GM18867 (cell line): ENCODE results near the gene CFLAR.
"Not testable (repeated sequence)": the region's sequence is repeated elsewhere in the genome, so short reads cannot be mapped to it uniquely, and the experiment has no call there.

Experiments used
- ATAC-seq: cut with Tn5 transposase; IDR thresholded peaks from one replicate; pipeline ENCODE4 v1.9.1; 2021; ENCODE audit warnings: mild to moderate bottlenecking, moderate library complexity; ENCODE audit not compliant: unreplicated experiment

The CFLAR gene

DNA sequence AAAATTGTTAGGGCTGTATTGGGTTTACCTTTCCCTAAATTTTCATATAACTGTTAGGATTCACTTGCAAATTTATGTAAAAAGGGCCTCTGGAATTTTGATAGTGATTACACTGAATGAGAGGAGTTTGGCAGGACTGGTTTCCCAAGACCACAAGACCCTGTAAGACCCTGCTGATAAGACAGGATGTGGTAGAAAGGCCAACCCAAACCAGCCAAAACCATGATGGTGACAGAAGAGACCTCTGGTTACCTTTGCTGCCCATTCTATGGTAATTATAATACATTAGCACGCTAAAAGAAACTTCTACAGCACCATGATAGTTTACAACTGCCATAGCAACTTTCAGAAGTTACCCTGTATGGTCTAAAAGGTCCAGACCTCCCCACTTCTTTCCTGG is 58.7 kb downstream of the CFLAR start:
- ATAC-seq = no peak

DNA sequence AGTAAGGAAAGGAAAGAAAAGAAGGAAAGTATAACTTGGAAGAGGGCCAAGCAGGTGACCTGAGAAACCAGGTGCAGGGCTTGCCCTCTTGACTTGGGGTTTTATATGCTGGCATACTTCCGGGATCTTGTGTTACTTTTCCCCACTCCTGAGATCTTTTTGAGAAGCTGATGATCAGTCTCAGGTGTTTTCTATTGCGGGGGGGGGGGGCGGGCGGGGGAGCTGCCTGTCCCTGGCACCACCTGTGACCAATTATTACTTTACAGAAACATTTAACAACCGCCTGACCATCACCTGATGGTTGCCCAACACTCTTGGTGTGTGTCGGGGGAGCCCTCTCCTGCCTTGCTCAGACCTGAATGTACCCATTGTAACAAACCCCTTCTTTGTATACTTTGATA is 60.1 kb downstream of the CFLAR start:
- ATAC-seq = no peak

DNA sequence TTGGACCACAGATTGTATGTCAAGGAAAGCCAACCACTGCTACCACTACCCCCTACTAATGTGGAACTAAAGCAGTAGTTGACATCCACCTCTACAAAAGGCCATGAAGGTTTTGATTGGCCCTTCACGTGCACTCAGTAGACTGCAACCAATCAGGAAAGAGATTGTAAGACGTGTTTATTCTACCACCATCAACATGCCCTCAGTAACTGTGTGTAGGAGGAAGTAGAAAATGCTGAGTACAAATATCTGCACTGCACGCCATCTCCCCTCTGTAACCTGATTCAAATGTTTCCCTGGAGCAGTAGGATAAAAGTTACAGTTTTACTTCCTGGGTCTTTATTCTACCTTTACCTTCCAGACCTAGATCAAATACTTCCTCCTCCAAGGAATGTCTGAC is 64.0 kb downstream of the CFLAR start:
- no peak for ATAC-seq

DNA sequence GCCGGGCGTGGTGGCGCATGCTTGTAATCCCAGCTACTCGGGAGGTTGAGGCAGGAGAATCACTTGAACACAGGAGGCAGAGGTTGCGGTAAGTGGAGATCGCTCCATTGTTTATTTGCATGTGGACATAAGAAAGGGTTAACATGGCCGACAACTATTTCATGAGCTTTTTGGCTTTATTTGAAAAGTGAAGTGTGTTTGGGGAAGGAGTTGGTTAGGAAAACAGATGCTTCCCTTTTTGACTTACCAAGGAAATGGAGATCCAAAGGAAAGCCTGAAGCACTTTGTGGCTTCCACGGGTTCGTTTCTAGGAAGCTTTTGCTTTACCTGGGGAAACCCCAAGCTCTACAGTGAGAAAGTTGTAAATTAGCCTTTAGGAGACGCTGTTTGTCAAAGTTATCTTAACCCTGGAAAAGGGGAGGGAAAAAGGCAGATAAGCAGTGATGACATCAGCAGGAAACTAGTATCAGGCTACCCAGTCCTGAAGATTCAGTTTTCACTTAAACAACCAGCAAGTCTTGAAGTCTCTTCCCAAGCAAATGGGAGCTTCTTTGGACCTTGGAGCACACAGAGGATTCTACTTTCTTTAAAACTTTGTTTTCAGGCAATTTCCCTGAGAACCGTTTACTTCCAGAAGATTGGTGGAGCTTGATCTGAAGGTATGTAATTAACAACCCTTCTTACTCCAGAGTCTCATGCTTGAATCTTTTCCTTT is 66.8 kb downstream of the CFLAR start, which contains the start of gene CASP10:
Gene CASP10 (plus strand): TSS at position 492 of the 715 bp plus-strand sequence. CDS start 2,637 bp downstream, outside the sequence.
- ATAC-seq = peak; percentile 77

DNA sequence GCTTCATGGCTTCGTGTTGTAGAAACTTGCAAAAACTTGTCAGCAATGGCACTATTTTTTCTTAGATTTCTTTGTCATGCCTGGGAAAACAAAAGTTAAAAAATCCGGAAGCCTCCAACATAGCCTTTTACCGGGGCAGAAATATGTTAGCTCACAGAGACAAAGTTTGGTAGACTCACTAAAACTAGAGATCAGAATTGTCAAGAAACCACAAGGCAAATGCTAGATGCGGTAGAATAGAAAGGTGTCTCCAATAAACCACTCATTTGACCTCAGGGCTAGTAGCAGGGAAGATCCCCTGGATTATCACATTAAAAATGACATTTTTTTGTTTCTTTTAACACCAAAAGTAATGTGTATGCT is 67.4 kb downstream of the CFLAR start:
- ATAC-seq = no peak

- not testable (repeated sequence) for ATAC-seq
Measured at GRCh38 chr2:201183835-201184234, 67.9 kb downstream of the CFLAR start.

DNA sequence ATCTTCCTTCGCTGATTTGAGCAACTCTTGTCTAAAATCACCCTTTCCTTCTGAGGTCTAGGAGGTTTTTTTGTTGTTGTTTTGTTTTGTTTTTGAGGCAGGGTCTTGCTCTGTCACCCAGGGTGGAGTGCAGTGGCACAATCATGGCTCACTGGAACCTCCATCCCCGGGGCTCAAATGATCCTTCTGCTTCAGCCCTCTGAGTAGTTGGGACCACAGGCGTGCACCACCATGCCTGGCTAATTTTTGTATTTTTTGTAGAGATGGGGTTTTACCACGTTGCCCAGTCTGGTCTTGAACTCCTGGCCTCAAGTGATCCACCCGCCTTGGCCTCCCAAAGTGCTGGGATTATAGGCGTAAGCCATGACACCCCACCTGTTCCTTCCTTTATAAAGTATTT is 68.3 kb downstream of the CFLAR start:
- ATAC-seq = not testable (repeated sequence)

DNA sequence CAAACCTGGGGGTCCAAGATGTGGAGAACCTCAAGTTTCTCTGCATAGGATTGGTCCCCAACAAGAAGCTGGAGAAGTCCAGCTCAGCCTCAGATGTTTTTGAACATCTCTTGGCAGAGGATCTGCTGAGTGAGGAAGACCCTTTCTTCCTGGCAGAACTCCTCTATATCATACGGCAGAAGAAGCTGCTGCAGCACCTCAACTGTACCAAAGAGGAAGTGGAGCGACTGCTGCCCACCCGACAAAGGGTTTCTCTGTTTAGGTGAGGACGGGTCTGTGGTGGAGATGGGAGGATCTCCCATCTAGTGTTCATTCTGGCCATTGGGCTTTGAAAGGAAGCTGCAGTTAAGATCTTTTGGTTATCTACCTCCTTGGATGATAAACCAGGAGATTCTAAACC is 69.9 kb downstream of the CFLAR start:
- no peak for ATAC-seq

GRCh38 chr2:201186982-201187381 is 71.0 kb downstream of the CFLAR start:
- no peak for ATAC-seq

GRCh38 chr2:201188449-201188848 is 72.5 kb downstream of the CFLAR start:
- ATAC-seq = no peak

GRCh38 chr2:201191132-201191875 is 75.3 kb downstream of the CFLAR start:
- no peak for ATAC-seq

GRCh38 chr2:201194097-201194496 is 78.1 kb downstream of the CFLAR start:
- peak; percentile 95 for ATAC-seq

DNA sequence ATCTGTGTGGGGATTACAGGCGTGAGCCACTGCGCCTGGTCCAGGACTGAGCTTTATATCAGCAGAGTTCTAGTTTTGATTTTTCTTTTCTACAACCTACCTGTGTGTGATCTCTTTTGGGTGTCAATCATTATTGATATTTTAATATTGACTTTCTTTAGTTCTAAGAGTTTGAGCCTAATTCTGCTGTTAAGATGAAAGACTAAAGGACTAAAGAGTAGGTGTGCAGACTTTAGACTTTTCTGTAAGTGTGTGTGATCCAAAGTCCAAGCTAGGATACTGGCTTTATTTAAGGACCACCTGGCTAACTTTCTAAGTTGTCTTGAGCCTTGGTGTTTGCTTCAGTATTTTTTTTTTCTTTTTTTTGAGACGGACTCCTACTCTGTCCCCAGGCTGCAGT is 79.4 kb downstream of the CFLAR start:
- ATAC-seq = no peak

- no peak for ATAC-seq
Measured at GRCh38 chr2:201196003-201196402, 80.0 kb downstream of the CFLAR start.

GRCh38 chr2:201196803-201197202 is 80.8 kb downstream of the CFLAR start:
- no peak for ATAC-seq

GRCh38 chr2:201197781-201198180 is 81.8 kb downstream of the CFLAR start:
- ATAC-seq = no peak

GRCh38 chr2:201199847-201200246 is 83.9 kb downstream of the CFLAR start:
- no peak for ATAC-seq

DNA sequence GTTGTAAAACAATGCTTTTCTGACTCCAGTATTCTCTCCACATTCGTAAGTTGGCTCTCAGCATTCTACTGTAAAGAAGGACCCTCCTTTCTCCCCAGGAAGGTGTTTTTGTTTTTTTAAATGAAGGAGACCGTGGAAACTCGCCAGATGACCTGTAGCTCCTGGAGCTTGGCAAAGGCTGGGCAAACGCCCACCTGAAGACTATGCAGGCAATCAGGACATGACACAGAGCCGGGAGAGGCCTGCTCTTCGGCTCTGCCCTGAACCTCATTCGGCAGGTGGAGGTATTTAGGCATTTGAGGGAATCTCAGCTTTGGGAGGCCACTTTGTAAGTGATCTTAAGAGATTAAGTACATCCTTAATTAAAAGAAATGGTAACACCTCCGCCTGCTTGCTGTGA is 84.4 kb downstream of the CFLAR start:
- no peak for ATAC-seq

DNA sequence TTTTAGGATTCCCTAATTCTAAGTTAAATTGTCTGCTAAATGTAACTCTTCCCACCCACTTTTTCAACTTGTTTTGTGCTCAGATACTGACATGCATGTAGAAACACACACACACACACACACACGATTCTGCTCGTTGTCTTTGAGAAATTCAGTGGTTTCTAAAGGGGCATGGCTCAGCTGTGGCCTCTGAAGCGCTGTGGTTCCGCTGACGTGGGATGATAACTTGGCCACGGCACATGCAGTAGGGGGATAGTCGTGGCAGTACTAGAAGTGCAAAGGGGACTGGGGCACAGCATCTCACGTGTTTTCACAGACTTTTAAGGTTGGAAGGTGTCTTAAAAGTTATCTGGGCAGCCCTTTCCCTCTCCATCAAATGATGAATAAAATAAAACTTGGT is 85.4 kb downstream of the CFLAR start:
- ATAC-seq = no peak

DNA sequence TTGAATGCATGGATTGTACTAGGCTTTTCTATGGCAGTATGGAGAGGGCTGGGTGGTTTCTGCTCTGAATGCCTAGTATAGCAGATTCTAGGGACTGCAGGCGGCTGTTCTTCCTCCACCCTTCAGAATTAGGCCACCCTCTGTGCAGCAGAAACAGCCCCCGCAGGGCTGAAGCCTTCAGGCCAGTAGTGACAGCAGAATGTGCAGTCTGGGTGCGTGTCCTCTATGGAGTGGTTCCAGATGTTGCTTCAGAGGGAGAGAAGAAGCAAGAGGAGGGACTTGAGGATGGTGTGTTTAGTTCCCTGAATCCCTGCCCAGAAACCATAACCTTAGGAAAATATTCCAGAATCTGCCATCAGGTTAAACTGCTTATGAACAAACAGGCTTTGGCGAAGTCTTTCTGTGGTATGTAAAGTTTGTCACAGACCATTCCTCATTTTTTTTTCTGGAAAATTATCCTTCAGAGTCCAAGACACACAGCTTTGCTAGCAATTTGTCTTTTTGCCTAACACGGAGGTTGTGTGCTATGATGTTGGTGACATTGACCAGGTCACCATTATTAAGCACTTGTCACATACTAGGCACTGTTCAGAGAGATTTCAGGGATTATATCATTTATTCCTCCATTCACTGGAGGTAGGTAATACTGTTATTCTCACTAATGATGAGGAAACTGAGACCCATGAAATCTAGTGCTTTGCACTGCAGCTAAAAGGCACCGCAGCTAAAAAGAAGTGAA is 88.1 kb downstream of the CFLAR start:
- ATAC-seq = no peak

DNA sequence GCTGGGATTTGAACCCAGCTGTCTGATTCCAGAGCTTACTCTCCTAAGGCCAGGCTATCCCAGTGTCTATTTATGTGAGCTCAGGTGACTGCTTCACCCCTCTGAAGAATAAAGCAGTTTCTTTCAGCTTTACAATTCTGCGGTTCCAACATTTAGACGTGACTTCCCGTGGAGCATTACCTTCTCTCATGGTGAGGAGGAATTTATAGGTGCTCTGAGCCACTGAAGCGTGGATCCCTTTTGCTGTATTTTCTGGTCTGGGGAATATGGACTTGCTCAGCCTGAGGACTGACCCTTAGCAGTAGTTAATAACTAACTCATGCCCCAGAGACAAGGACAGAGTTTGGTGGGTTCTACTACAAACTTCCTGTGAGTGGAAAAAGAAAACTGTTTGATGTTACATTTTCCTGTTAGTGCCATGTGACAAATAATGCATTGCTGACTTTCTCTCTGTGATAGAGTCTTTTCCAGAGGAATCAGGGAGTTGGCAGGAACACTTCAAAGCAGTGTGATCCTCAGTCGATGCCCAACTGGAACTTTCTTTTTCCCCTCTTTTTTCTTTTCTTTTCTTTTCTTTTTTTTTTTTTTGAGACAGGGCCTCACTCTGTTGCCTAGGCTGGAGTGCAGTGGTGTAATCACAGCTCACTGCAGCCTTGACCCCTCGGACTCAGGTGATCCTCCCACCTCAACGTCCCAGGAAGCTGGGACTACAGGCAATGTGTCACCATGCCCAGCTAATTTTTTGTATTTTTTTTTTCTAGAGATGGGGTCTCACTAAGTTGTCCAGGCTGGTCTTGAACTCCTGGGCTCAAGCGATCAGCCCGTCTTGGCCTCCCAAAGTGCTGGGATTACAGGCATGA is 88.9 kb downstream of the CFLAR start:
- no peak for ATAC-seq
